Measurements from ENCODE around the gene BBC3. TPM values are rescaled to one million over a fixed set of nuclear protein-coding genes. Genes with fewer than 3 reads are reported as not detected.

Gene BBC3
- total RNA-seq, 3 donors from 2014 or later, result 4.5 to 7.5 (median 6.4) TPM

DNA sequence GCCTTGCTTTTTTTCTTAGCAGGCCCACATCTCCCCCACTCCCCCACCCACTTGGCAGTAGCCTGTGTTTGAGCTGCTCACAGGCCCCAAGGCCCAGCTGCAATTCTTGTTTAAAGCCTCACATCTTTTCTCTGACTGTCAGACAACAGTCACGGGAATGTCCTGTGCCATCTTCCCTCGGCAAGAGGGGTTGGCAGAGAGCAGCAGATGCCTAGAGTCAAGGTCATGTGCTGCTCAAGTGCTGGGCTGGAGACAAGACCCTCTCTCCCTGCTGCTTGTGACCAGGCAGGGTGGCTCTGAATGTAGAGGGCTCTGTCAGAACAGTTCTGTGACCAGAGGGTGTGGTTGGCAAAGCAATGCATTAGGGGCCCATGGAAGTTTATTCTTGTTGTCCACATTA is 47.4 kb downstream of the BBC3 start:
- TF ChIP-seq POLR2A (IDR thresholded peaks at IDR 0.05) (no peak), POLR2AphosphoS5 (IDR thresholded peaks at IDR 0.05) (no peak)
- TF ChIP-seq, protein P1, sequence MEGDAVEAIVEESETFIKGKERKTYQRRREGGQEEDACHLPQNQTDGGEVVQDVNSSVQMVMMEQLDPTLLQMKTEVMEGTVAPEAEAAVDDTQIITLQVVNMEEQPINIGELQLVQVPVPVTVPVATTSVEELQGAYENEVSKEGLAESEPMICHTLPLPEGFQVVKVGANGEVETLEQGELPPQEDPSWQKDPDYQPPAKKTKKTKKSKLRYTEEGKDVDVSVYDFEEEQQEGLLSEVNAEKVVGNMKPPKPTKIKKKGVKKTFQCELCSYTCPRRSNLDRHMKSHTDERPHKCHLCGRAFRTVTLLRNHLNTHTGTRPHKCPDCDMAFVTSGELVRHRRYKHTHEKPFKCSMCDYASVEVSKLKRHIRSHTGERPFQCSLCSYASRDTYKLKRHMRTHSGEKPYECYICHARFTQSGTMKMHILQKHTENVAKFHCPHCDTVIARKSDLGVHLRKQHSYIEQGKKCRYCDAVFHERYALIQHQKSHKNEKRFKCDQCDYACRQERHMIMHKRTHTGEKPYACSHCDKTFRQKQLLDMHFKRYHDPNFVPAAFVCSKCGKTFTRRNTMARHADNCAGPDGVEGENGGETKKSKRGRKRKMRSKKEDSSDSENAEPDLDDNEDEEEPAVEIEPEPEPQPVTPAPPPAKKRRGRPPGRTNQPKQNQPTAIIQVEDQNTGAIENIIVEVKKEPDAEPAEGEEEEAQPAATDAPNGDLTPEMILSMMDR (IDR thresholded peaks at IDR 0.05), result no peak
- Histone ChIP-seq H3K4me3 (no peak overlapping the region), H3K9me3 (no peaks in the 10 kb centered on the region), H3K27me3 (no peaks in the 10 kb centered on the region), H3K36me3 (no peaks in the 10 kb centered on the region), H3K4me1 (no peaks in the 10 kb centered on the region), H3K27ac (peak overlapping the region in 1 of 2 donors; percentile 48)
- intact Hi-C loops (cut with DNase I; ENCODE audit: low total_unique reads), result no loop called here
- DNase-seq (ENCODE audit: low spot score in 2 of 2), result no peak

DNA sequence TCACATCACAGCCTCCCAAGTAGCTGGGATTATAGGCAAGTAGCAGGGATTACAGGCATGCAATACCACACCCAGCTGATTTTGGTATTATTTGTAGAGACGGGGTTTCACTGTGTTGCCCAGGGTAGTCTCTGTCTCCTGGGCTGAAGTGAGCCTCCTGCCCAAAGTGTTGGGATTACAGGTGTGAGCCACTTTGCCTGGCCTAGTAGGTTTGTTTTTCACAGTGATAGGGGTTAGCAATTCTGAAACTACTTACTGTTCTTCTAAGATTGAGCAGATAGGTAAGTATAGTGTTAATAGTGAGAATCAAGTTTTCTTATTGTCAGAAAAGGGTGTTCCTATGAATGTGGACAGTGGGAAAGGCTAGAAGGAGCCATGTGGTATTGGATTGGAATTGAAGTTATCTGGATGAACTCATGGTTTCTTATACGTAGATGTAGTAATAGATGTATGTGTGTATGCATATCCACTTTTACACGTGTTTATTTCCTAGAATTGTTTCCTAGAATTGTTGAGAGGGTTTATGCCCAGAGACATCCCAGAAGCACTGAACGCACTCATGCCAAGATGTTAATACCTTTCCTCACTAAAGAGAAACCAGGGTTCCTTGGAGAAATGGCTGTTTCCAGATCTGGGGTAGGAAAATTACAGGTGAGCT is 51.2 kb downstream of the BBC3 start:
- Histone ChIP-seq H3K36me3 (no peaks in the 10 kb centered on the region), H3K4me3 (no peak overlapping the region), H3K27ac (no peak overlapping the region), H3K27me3 (no peaks in the 10 kb centered on the region), H3K9me3 (no peaks in the 10 kb centered on the region), H3K4me1 (no peaks in the 10 kb centered on the region)
- no peak for DNase-seq (ENCODE audit: low spot score in 2 of 2)
- no peak for TF ChIP-seq POLR2AphosphoS5 (IDR thresholded peaks at IDR 0.05)
- TF ChIP-seq, protein P1 (IDR thresholded peaks at IDR 0.05), result no peak
- no peak for TF ChIP-seq POLR2A (IDR thresholded peaks at IDR 0.05)
- intact Hi-C loops (cut with DNase I; ENCODE audit: low total_unique reads), result no loop called here

DNA sequence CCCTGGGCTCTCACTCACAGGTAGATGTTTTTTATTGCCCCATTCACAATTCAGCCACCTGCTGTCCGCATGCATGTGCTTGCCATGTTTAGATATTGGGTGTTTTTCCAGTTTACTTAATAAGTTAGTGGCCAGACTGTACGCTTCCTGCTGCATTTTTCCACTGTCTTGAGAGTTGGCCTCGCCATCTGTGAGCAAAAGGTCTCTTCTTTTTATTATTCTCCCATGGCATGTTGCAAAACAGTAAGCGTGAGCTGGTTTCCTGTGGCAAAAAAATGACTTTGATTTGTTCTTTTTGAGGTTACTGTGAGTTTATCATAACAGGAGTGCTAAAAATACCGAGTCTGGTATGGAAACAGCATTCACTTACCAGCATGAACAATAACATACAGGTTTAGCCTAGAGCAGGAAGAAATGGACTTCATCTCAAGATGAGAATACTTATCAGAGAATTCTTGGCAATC is 54.3 kb downstream of the BBC3 start:
- no peaks in the 10 kb centered on the region for H3K9me3 ChIP-seq
- H3K36me3 ChIP-seq, result no peaks in the 10 kb centered on the region
- no peak overlapping the region for H3K4me3 ChIP-seq
- TF ChIP-seq, protein P1 (IDR thresholded peaks at IDR 0.05), result no peak
- peak in 1 of 3 donors; percentile 17 for TF ChIP-seq POLR2AphosphoS5 (IDR thresholded peaks at IDR 0.05)
- H3K27ac ChIP-seq, result no peak overlapping the region
- H3K27me3 ChIP-seq, result no peaks in the 10 kb centered on the region
- no peak for DNase-seq (ENCODE audit: low spot score in 2 of 2)
- intact Hi-C loops (cut with DNase I; ENCODE audit: low total_unique reads), result no loop called here
- H3K4me1 ChIP-seq, result no peaks in the 10 kb centered on the region

DNA sequence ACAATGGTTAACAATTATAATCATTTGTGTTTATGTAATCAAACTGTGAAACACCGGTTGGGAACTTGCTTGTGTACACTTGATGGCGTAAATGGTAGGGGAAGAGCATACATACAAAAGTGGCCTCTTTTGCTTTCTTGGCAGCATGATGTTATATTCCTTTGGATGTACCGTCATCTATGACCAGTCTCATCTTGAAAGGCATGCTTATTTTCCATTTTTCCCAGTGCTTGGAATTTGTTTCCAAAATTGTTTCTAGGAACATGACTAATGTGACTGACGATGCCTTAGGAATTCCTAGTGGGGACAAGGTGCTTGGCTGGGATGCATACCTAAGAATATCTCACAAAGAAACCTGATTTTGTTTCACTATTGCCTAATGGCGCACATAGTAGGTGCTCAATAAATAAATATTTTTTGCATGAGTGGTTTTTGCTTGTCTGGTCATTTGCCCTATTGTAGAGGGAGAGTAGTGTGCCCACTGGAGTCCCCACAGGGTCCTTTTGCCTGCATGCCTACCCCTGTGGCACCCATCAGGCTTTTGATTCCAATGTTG is 54.9 kb downstream of the BBC3 start:
- TF ChIP-seq POLR2A (IDR thresholded peaks at IDR 0.05), result no peak
- no peak for TF ChIP-seq POLR2AphosphoS5 (IDR thresholded peaks at IDR 0.05)
- TF ChIP-seq, protein P1 (IDR thresholded peaks at IDR 0.05), result no peak
- intact Hi-C loops (cut with DNase I; ENCODE audit: low total_unique reads), result no loop called here
- H3K27ac ChIP-seq, result no peak overlapping the region
- no peak overlapping the region for H3K4me3 ChIP-seq
- H3K36me3 ChIP-seq, result no peaks in the 10 kb centered on the region
- no peaks in the 10 kb centered on the region for H3K9me3 ChIP-seq
- no peaks in the 10 kb centered on the region for H3K4me1 ChIP-seq
- H3K27me3 ChIP-seq, result no peaks in the 10 kb centered on the region
- DNase-seq (ENCODE audit: low spot score in 2 of 2), result no peak

DNA sequence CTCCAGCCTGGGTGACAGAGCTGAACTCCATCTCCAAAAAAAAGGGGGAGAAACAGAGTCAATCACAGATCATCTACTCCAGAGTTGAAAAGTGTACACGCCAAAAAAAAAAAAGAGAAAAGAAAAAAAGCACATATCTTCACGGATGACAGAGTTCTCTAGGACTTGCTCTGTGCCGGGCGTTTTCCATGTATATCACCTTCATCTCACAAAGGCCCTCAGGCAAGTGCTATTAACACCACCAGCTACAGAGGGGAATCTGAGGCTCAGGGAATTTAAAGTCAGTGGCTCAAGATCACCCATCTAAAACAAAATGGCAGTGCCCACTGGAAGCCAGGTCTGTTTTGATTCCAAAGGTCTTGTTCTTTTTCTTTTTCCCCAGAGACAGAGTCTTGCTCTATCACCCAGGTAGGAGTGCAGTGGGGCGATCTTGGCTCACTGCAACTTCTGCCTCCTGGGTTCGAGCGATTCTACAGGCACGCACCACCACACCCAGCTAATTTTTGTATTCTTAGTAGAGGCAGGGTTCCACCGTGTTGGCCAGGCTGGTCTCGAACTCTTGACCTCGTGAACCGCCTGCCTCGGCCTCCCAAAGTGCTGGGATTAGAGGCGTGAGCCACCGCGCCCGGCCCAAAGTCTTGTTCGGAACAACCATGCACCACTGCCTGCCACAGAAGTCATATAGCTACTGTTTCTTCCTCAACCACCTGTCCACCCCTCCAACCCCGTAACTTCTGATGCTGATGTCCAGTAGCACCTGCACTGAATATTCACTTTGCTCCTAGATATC is 58.1 kb downstream of the BBC3 start:
- Histone ChIP-seq H3K4me3 (no peak overlapping the region), H3K27me3 (no peaks in the 10 kb centered on the region), H3K36me3 (no peaks in the 10 kb centered on the region), H3K4me1 (no peaks in the 10 kb centered on the region), H3K27ac (no peak overlapping the region), H3K9me3 (no peaks in the 10 kb centered on the region)
- DNase-seq (ENCODE audit: low spot score in 2 of 2), result no peak
- intact Hi-C loops (cut with DNase I; ENCODE audit: low total_unique reads), result no loop called here
- no peak for TF ChIP-seq POLR2A (IDR thresholded peaks at IDR 0.05)
- TF ChIP-seq, protein P1 (IDR thresholded peaks at IDR 0.05), result no peak
- no peak for TF ChIP-seq POLR2AphosphoS5 (IDR thresholded peaks at IDR 0.05)
